Activated CD4-positive, alpha-beta T cell treated with anti-CD3 and anti-CD28 coated beads, Interleukin-2, amount 50 U/mL, for 4 hours (primary cell): ENCODE measurements around the gene HMGB3.
"Not testable (repeated sequence)": the region's sequence is repeated elsewhere in the genome, so short reads cannot be mapped to it uniquely, and the experiment has no call there.

Experiments
- DNase-seq, 2 experiments: peaks; one replicate each; pipeline ENCODE4 v3.0.0-alpha.2; 2020

Gene HMGB3

DNA sequence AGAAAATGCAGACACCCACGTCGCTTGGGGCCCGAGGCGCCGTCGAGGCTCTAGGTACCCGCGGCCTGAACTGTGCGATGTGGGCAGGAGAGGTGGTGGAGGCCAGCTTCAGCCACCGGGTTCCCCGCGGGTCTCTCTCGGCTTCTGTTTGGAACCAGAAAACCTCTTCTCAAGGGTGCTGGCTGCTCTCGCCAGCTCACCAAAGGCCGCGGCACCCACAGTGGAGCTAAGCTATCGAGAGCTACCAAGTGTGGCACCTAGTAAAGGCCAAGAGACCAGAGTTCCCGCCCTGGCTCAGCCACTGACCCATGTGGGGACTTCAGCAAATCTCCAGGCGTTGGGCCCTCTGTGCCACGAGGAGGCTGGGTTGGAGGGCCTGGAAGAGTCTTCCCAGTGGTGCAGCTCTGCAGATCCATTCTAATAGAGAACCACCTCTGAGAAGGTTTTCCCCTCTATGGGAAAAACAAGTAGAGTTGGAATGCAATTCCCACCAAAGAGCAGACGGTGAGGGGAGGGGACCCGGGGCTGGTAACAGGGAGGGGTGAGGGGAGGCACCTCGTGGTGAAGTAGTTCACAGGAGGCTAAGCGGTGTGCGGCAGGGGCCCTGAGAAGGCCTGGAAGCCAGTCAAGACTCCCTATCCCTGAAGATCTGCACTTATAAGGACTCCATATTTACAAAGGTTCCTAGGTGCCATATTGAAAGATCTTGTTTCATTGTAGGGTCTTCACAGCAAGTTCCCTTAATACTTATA lies 5.5 kb upstream of the HMGB3 start:
- DNase-seq: no peak

DNA sequence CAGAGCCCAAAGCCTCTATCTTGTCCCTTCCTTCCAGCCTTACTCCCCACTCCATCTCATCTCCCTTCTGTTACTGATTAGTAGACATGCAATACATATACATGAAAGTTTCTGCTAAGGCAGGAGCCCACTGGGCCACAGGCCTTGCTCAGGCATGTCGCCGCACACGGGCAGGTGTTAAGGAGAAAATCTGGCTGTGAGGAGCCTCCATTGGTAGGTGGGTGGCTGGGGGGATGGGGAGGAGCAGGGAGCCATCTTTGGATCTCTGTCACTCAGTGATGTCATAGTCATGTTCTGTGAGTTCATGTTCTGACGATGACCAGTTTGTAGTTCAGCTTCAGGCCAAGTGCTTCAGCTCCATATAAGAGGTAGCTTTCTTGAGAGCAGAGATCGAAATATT lies 2.9 kb upstream of the HMGB3 start:
- no peak for DNase-seq

DNA sequence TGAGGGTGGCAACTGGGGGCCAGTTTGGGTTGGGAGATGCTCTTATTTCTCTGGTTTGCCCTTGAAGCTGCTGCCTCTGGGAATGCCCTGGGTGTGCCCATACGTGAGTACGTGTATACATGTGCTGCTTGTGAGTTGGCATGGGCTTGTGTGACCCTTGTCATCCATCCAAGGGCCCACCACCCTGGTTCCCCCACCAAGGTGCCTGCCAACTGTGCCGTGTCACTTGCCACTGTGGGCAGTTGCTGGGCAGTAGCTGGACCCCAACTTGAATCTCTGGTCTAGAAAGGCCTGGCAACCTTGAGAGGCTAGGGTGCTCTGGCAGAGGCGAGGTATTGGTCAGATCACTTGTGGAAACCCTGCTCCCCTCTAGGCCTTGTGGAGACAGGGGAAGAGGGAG lies 2.4 kb upstream of the HMGB3 start:
- no peak for DNase-seq

DNA sequence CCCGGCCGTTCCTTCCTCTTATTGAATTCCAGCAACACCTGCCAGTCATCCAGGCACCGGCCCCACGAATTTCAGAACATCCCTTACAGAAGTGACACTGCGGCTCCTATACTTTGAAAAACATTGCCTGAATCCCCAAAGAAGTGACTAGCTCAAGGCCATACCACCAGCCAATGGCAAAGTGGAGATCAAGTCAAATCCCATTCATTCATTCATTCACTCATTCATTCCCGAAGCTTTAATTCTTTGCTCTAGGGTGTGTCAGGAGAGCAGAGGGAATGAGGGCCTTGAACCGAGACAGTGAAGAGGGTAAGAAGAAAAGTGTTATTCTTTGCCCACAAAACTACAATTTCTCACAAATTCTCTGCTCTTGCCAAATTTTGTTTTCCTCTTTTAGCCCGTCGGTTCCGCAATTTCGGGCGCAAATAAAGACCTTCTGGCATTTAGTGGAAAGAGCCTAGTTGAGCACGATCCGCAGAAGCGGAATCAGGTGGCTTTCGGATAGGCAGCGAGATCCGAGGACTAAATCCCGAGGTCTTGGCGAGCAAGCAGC lies 824 bp upstream of the HMGB3 start:
- DNase-seq: no peak

DNA sequence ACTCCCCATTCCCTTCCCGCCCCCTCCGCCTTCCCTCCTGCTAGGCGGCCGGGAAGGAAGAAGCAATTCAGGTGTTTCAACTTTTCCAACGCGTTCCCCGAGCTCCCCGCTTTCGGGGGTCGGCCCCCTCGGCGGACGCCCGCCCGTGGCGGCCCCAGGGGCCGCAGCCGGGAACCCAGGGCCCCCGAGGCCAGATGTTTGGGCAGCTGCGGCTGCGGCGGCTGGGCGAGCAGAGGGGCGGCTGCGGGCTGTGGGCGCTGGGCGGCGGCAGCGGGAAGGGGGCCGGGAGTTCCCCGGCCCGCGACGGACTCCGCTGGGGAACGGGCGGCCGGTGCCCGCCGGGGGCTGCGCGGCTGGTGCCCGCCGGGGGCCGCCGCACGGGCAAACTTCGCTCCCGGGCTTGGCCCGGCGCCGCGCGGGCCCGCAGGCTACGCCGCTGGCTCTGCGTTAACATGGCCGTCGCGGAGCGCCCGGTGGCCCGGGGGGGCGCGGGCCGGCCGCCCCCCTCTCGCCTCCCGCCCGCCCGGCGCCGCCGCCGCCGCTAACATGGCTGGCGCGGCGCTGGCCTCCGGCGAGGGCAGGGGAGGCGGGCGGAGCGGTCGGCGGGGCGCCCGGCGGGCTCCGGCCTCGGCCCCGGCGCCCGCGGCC lies 510 bp downstream of the HMGB3 start:
- no peak for DNase-seq

DNA sequence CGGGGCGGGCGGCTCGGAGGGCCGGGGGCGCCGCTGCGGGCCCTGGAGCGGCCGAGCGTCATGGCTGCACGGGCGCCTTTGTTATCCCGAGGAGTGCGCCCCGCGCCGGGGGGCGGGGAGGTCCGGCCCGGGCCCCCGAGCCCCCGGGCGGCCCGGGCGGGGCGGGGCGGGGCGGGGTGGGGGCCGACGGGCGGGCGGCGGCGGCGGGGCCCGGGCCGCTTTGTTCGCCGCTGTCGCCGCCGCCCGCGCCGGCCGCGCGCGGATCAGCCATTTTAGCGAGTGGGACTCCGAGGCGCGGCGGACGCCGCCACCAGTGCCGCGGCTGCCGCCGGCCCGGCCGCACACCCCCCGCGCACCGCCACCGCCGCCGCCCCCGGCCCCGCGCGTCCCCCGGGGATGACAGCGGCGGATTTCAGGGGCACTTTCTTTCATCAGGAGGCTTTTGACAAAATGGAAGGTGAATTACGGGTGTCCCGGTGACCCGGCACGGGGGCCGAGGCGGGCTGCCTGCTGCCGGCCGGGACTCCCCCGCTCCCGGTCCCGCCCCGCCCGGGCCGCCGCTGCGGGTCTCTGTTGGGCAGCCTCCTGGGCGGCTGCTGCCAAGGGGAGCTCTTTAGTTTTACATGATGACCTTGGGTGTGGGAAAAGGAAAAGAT lies 1.2 kb downstream of the HMGB3 start:
- no peak for DNase-seq

DNA sequence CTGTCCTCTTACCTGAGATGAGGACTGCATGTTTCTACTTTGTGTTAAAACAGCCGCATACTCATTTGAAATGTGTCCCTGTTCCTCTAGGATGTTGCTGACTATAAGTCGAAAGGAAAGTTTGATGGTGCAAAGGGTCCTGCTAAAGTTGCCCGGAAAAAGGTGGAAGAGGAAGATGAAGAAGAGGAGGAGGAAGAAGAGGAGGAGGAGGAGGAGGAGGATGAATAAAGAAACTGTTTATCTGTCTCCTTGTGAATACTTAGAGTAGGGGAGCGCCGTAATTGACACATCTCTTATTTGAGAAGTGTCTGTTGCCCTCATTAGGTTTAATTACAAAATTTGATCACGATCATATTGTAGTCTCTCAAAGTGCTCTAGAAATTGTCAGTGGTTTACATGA lies 4.6 kb downstream of the HMGB3 start:
- not testable (repeated sequence) for DNase-seq

DNA sequence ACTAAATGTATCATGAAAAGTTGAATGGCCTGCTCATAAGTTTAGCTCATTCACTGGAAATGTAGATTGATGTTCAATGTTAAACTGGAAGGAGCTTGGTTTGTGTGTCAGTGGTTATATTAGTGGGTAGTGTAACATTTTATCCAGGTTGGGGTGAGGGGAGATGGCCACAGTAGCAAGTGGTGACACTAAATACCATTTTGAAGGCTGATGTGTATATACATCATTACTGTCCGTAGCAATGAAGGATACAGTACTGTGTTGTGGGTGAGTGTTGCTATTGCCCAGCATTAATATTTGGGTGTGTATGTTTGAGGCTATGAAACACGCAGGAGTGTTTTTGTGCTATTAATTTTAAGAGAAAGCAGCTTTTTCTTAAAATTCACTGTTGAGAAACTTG lies 6.3 kb downstream of the HMGB3 start:
- DNase-seq: no peak

DNA sequence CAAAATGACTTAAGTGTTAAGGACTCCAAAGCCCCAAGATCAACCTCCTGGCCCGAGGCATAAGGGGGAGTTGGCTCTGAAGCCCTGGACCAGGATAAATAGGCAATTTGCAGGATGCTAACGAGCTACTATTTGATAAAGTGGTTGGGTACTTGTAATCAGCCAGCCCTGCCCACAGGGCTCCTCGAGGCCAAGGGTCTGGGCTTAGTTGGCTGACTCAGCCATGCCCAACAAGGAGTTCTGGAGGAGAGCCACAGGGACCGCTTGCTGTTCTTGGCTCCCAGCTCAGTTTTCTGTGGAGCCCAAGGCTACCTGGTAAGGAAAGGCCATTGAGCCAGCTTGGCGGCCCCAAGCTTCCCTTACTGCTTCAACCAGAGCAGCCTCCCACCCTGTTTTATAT lies 7.8 kb downstream of the HMGB3 start:
- DNase-seq: no peak

DNA sequence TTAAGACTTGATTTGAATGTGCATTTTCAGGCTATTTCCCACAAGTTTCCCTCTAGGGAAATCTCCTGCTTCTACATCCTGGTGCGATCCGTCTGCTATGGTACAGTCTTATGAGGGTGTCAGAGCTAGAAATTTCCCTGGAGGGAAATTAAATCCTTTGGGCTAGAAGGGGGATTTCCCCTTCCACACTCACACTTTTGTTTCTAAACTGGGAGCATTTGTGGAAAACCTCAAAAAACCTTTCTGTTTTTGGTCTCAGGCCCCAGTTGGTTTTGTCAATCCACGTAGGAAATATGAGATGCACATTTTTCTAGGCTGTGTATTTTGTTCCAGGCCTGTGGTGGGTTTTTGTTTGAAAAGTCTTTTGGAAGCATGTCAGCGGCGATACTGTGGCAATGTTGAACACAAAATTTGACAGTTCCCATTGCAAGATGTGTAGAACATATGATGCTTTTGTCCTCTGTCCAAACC lies 17.8 kb downstream of the HMGB3 start:
- DNase-seq: no peak

DNA sequence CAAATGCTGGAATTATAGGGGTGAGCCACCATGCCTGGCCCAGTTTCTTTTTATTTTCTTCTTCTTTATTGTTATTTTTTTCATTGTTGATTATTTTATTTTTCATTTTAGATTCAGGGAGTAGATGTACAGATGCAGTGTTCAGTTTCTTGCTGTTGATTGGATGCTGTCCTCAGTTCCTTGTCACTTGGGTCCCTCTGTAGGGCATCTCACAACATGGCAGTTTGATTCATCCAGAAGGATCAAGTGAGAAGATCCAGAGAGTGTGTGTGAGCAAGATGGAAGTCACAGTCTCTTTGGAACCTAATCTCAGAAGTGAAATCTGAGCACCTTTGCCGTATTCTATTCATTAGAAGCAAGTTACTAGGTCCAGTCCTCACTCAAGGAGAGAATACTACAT lies 20.9 kb downstream of the HMGB3 start:
- no peak for DNase-seq

DNA sequence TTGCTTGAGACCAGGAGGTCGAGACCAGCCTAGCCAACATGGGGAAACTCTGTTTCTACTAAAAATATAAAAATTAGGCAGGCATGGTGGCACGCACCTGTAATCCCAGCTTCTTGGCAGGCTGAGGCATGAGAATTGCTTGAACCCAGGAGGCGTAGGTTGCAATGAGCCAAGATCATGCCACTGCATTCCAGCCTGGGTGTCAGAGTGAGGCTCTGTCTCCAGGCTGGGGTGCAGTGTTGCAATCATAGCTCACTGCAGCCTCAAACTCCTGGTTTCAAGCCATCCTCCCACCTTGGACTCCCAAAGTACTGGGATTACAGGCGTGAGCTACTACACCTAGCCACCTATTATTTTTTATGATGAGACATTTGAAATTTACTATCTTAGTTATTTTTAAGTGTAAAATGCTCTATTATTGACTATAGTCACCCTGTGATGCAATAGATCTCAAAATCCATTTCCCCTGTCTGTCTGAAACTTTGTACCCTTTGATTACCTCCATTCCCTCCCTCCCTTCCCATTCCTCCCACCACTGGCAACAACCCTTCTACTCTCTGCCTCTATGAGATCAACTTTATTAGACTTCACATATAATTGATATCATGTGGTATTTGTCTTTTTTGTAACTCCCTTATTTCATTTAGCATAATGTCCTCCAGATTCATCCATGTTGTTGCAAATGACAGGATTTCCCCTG lies 23.4 kb downstream of the HMGB3 start:
- no peak for DNase-seq

DNA sequence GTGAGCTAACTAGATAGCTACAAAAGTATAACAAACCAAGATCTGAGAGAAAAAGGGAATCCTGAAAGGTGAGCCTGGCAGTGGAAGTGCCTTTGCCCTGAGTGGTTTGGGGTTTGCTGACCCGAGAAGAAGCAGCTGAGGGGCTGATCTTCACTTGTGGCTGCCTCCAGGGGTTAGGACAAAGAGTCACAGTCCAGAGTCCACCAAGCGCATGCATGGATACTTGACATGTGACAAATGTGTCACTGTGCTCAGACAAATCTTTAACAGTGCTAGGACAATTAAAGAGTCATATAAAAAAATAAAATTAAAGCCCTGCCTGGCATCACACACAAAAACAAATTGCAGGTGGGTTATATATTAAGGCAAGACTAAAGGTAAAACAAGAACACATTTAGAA lies 26.4 kb downstream of the HMGB3 start:
- no peak for DNase-seq

GRCh38 chrX:151013164-151013743 lies 30.1 kb downstream of the HMGB3 start:
- DNase-seq: no peak

- no peak for DNase-seq
These were observed 32.5 kb downstream of the HMGB3 start for GRCh38 chrX:151015684-151016083.

GRCh38 chrX:151019856-151020255 lies 36.7 kb downstream of the HMGB3 start:
- no peak for DNase-seq

DNA sequence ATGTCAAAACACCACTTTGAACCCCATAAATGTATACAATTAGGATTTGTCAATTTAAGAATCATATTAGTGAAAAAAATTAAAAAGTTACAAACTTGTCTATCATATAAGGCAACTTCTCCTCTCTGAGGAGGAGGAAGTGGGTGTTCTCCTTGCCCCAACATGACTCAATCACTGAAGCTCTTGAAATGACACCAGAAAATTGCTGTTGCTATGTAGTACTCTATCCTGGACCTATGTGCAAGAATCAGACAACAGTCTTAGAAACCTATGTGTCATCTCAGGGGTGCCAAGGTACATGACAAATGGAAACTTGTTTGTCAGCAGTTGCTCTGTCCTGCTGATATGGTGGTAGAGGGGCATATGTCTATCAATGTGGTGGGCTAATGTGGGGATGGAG lies 47.7 kb downstream of the HMGB3 start:
- DNase-seq: no peak

- no peak for DNase-seq
These were observed 48.3 kb downstream of the HMGB3 start for GRCh38 chrX:151031391-151031975.

DNA sequence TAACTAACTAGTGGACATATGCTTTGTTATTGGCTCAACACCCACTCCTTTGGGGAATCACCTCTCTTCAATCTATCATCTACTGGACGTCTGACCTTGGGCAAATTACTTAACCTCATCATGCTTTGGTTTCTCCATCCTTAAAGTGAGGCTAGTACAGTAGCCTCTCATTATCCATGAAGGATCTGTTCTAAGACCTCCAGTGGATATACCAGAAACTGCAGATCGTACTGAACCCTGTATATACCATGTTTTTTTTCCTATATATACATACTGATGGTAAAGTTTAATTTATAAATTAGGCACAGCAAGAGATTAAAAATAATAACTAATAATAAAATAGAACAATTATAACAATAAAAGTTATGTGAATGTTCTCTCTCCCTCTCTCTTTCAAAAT lies 56.2 kb downstream of the HMGB3 start:
- no peak for DNase-seq
